ENCODE measurements around the gene POLR2I. TPM values are rescaled to one million over a fixed set of nuclear protein-coding genes. Genes with fewer than 3 reads are reported as not detected.
"Not testable (repeated sequence)": the region's sequence is repeated elsewhere in the genome, so short reads cannot be mapped to it uniquely, and the experiment has no call there.

The POLR2I gene
- total RNA-seq, 1 donor from 2014 or later, result 83.4 TPM

- H3K4me1 Mint-ChIP-seq, result no peaks in the 10 kb centered on the region
- no peak overlapping the region for H3K27ac Mint-ChIP-seq
- H3K27me3 Mint-ChIP-seq, result no peaks in the 10 kb centered on the region
- H3K9me3 Mint-ChIP-seq, result no peaks in the 10 kb centered on the region
- peaks cover 52% of the 10 kb centered on the region for H3K36me3 Mint-ChIP-seq (ENCODE audit: low read depth)
- intact Hi-C loops (cut with micrococcal nuclease), result no loop called here
- H3K4me3 Mint-ChIP-seq, result no peak overlapping the region
- no peak for DNase-seq
Observed at GRCh38 chr19:36081894-36082293, 32.8 kb downstream of the POLR2I start.

GRCh38 chr19:36081385-36081784 is 33.3 kb downstream of the POLR2I start:
- intact Hi-C loops (cut with micrococcal nuclease), result no loop called here
- Mint-ChIP-seq H3K4me3 (no peak overlapping the region), H3K9me3 (no peaks in the 10 kb centered on the region), H3K27me3 (no peaks in the 10 kb centered on the region), H3K4me1 (no peaks in the 10 kb centered on the region), H3K36me3 (ENCODE audit: low read depth) (peaks cover 50% of the 10 kb centered on the region), H3K27ac (no peak overlapping the region)
- DNase-seq, result no peak

- intact Hi-C loops (cut with micrococcal nuclease), result no loop called here
- Mint-ChIP-seq H3K27ac (peak overlapping the region; percentile 30), H3K4me1 (no peaks in the 10 kb centered on the region), H3K9me3 (no peaks in the 10 kb centered on the region), H3K36me3 (ENCODE audit: low read depth) (peaks cover 48% of the 10 kb centered on the region), H3K4me3 (no peak overlapping the region), H3K27me3 (no peaks in the 10 kb centered on the region)
- no peak for DNase-seq
Observed at GRCh38 chr19:36079389-36079945, 35.2 kb downstream of the POLR2I start.

DNA sequence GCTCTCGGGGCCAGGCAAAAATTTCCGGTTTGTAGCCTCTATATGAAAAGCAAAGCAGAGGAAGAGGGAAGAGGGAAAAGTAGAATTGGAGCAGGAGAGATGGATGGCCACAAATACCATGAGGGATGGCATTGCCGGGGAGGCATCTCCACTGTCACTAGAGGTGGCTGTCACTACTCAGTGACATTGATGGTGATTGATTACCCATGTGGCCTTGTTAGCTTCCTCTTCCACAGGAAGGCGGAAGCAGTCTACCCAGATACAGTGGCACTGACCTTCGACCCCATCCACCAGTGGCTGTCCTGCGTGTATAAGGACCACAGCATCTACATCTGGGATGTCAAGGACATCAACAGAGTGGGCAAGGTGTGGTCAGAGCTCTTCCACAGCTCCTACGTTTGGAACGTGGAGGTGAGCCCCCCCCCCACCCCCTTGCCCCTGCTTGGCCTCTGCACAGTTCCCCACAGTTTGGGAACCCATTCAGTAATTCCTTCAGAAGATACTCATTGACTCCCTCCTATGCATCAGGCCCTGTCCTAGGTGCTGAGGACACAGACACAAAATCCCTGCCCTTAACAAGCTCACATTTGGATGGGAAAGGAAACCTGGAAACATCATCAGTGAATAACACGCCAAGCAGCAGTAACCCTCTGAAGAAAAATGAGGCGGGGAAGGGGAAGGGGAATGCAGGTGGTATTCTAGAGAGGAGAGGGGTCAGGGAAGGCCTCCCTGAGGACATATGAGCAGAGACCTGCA is 41.4 kb downstream of the POLR2I start:
- intact Hi-C loops (cut with micrococcal nuclease), result no loop called here
- Mint-ChIP-seq H3K4me3 (no peak overlapping the region), H3K27me3 (no peaks in the 10 kb centered on the region), H3K36me3 (ENCODE audit: low read depth) (peaks cover 40% of the 10 kb centered on the region), H3K4me1 (no peaks in the 10 kb centered on the region), H3K9me3 (no peaks in the 10 kb centered on the region), H3K27ac (no peak overlapping the region)
- no peak for DNase-seq

- no peak overlapping the region for H3K27ac Mint-ChIP-seq
- H3K36me3 Mint-ChIP-seq (ENCODE audit: low read depth), result peaks cover 45% of the 10 kb centered on the region
- DNase-seq, result no peak
- no peaks in the 10 kb centered on the region for H3K27me3 Mint-ChIP-seq
- no peaks in the 10 kb centered on the region for H3K9me3 Mint-ChIP-seq
- no peak overlapping the region for H3K4me3 Mint-ChIP-seq
- intact Hi-C loops (cut with micrococcal nuclease), result no loop called here
- no peaks in the 10 kb centered on the region for H3K4me1 Mint-ChIP-seq
Observed at GRCh38 chr19:36072081-36072480, 42.6 kb downstream of the POLR2I start.

GRCh38 chr19:36068810-36069499 is 45.7 kb downstream of the POLR2I start:
- intact Hi-C loops (cut with micrococcal nuclease), result not testable (repeated sequence)

DNA sequence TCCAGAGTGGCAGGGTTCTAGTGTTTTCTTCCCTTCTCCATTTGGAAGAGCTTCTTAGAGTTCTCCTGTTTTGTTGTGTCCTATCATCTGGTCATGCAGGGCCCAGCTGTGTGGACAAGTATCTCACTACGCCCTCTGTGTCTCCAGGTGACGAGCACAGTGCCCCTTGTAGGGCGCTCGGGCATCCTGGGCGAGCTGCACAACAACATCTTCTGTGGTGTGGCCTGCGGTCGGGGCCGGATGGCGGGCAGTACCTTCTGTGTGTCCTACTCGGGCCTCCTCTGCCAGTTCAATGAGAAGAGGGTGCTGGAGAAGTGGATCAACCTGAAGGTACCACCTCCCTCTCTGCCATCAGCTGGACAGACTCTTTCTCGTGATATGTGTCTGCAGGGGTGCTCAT is 47.0 kb downstream of the POLR2I start:
- Mint-ChIP-seq H3K36me3 (ENCODE audit: low read depth) (peaks cover 44% of the 10 kb centered on the region), H3K27ac (no peak overlapping the region), H3K4me3 (no peak overlapping the region), H3K27me3 (no peaks in the 10 kb centered on the region), H3K9me3 (no peaks in the 10 kb centered on the region), H3K4me1 (no peaks in the 10 kb centered on the region)
- no peak for DNase-seq
- intact Hi-C loops (cut with micrococcal nuclease), result no loop called here

More at GRCh38 chr19:36068810-36069499, 45.7 kb downstream of the POLR2I start:
- H3K27ac Mint-ChIP-seq, DNase-seq, H3K27me3 Mint-ChIP-seq, H3K4me3 Mint-ChIP-seq, H3K4me1 Mint-ChIP-seq, H3K9me3 Mint-ChIP-seq: not testable (repeated sequence)
- H3K36me3 Mint-ChIP-seq (ENCODE audit: low read depth), result peaks cover 47% of the 10 kb centered on the region

DNA sequence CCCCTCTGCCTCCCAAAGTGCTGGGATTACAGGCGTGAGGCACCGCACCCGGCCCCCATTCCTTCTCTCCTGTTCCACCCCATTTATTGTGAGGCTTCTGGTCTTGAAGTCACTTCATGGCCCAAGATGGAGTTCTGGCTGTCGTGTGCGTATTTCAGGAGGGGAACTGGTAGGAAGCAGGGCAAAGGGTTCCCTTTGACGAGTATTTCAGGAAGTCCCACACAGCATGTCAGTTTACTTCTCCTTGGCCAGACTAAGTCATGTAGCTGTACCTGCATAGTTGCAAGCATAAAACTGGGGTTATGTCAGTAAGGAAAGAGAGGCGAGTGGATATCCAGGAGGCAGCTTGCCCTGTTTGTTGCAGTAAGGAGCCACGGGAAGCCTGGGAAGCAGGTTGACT is 49.8 kb downstream of the POLR2I start:
- Mint-ChIP-seq H3K4me1 (no peaks in the 10 kb centered on the region), H3K4me3 (no peak overlapping the region), H3K9me3 (no peaks in the 10 kb centered on the region), H3K36me3 (ENCODE audit: low read depth) (peaks cover 41% of the 10 kb centered on the region), H3K27ac (no peak overlapping the region), H3K27me3 (no peaks in the 10 kb centered on the region)
- intact Hi-C loops (cut with micrococcal nuclease), result no loop called here
- DNase-seq, result no peak

Other genes starting within 250 kb of the POLR2I start
- gene APLP1, start 246.3 kb downstream of the POLR2I start, total RNA-seq, result 2.0 and 2.4 TPM in 2 replicates
- gene NFKBID, start 214.3 kb downstream of the POLR2I start, total RNA-seq, result 146 and 150 TPM in 2 replicates
- 46.1 and 48.4 TPM in 2 replicates for gene HCST, start 212.3 kb downstream of the POLR2I start, total RNA-seq
- not detected in 2 replicates for gene TYROBP, start 206.6 kb downstream of the POLR2I start, total RNA-seq
- 11.0 and 11.6 TPM in 2 replicates for gene LRFN3, start 178.5 kb downstream of the POLR2I start, total RNA-seq
- gene SDHAF1, start 119.7 kb downstream of the POLR2I start, total RNA-seq, result 21.4 and 23.1 TPM in 2 replicates
- gene SYNE4, start 106.1 kb downstream of the POLR2I start, total RNA-seq, result 2.2 and 2.9 TPM in 2 replicates
- 46.1 and 50.7 TPM in 2 replicates for gene ALKBH6, start 100.7 kb downstream of the POLR2I start, total RNA-seq
- 0.96 and 1.6 TPM in 2 replicates for gene CLIP3, start 82.0 kb downstream of the POLR2I start, total RNA-seq
- gene THAP8, start 60.6 kb downstream of the POLR2I start, total RNA-seq, result 1.5 and 2.0 TPM in 2 replicates
- gene WDR62, start 60.0 kb downstream of the POLR2I start, total RNA-seq, result 24.9 and 25.9 TPM in 2 replicates
- not detected in 2 replicates for gene OVOL3, start 3.7 kb downstream of the POLR2I start, total RNA-seq
- gene TBCB, start 593 bp upstream of the POLR2I start, total RNA-seq, result 129 and 133 TPM in 2 replicates
- gene CAPNS1, start 25.2 kb upstream of the POLR2I start, total RNA-seq, result 351 and 362 TPM in 2 replicates
- not detected in 2 replicates for gene COX7A1, start 37.6 kb upstream of the POLR2I start, total RNA-seq
- gene ZNF565, start 99.8 kb upstream of the POLR2I start, total RNA-seq, result 1.6 and 2.2 TPM in 2 replicates
- gene ZNF146, start 100.2 kb upstream of the POLR2I start, total RNA-seq, result 84.6 and 90.3 TPM in 2 replicates

Measured in activated CD4-positive, alpha-beta T cell treated with anti-CD3 and anti-CD28 coated beads, Interleukin-2, amount 10 ng/mL, durations not matched to agents 24 days and 14 days (primary cell).